HUES6 (cell line): ENCODE data around the gene FAM219B.
"Not testable (repeated sequence)": the region's sequence is repeated elsewhere in the genome, so short reads cannot be mapped to it uniquely, and the experiment has no call there.

Experiments used
- H3K27ac ChIP-seq: 2 replicates; pipeline ENCODE4 v1.7.0; 2013; ENCODE audit warnings: low read depth, mild to moderate bottlenecking, low read length, inconsistent platforms
- H3K27me3 ChIP-seq: 2 replicates; pipeline ENCODE4 v1.6.1; 2013; ENCODE audit warnings: low read length; ENCODE audit not compliant: control insufficient read depth, insufficient read depth
- H3K36me3 ChIP-seq: 2 replicates; pipeline ENCODE4 v1.6.1; 2013; ENCODE audit warnings: low read length; ENCODE audit not compliant: control insufficient read depth, insufficient read depth
- H3K4me1 ChIP-seq: 2 replicates; pipeline ENCODE4 v1.6.1; 2013; ENCODE audit warnings: low read length; ENCODE audit not compliant: control insufficient read depth, insufficient read depth
- H3K4me3 ChIP-seq: 2 replicates; pipeline ENCODE4 v1.5.1; 2013; ENCODE audit warnings: low read depth, low read length
- H3K9ac ChIP-seq: one replicate; pipeline ENCODE4 v1.6.1; 2013; ENCODE audit warnings: mild to moderate bottlenecking, low read length
- H3K9me3 ChIP-seq: 2 replicates; pipeline ENCODE4 v1.6.1; 2013; ENCODE audit warnings: low read depth, low read length; ENCODE audit not compliant: control insufficient read depth, insufficient read depth

The FAM219B gene

GRCh38 chr15:74902295-74903075 is 4.2 kb downstream of the FAM219B start:
- Histone ChIP-seq H3K4me1 (peaks cover 12% of the 10 kb centered on the region), H3K27me3 (no peaks in the 10 kb centered on the region), H3K9me3 (no peaks in the 10 kb centered on the region), H3K27ac (no peak overlapping the region), H3K4me3 (no peak overlapping the region), H3K9ac (no peak overlapping the region), H3K36me3 (peaks cover 70% of the 10 kb centered on the region)

GRCh38 chr15:74901612-74902063 is 5.0 kb downstream of the FAM219B start:
- Histone ChIP-seq H3K27me3 (no peaks in the 10 kb centered on the region), H3K9me3 (no peaks in the 10 kb centered on the region), H3K27ac (no peak overlapping the region), H3K36me3 (peaks cover 79% of the 10 kb centered on the region), H3K4me3 (no peak overlapping the region), H3K4me1 (peaks cover 7% of the 10 kb centered on the region; the same call in 1 of the 2 replicates), H3K9ac (no peak overlapping the region)

- no peaks in the 10 kb centered on the region for H3K27me3 ChIP-seq
- H3K4me1 ChIP-seq, result no peaks in the 10 kb centered on the region; the same call in 1 of the 2 replicates
- H3K27ac ChIP-seq, result no peak overlapping the region
- H3K9ac ChIP-seq, result no peak overlapping the region
- H3K36me3 ChIP-seq, result peaks cover 74% of the 10 kb centered on the region
- no peak overlapping the region for H3K4me3 ChIP-seq
- no peaks in the 10 kb centered on the region for H3K9me3 ChIP-seq
Observed at GRCh38 chr15:74897300-74897701, 9.3 kb downstream of the FAM219B start.

GRCh38 chr15:74896316-74896715 is 10.3 kb downstream of the FAM219B start:
- Histone ChIP-seq H3K27me3 (no peaks in the 10 kb centered on the region), H3K4me1 (no peaks in the 10 kb centered on the region; the same call in 1 of the 2 replicates), H3K9ac (no peak overlapping the region), H3K9me3 (no peaks in the 10 kb centered on the region), H3K36me3 (peaks cover 73% of the 10 kb centered on the region), H3K4me3 (no peak overlapping the region), H3K27ac (no peak overlapping the region)

- Histone ChIP-seq H3K27me3 (no peaks in the 10 kb centered on the region), H3K9ac (no peak overlapping the region), H3K4me3 (no peak overlapping the region), H3K9me3 (no peaks in the 10 kb centered on the region), H3K27ac (no peak overlapping the region), H3K36me3 (peaks cover 70% of the 10 kb centered on the region), H3K4me1 (no peaks in the 10 kb centered on the region)
Observed at GRCh38 chr15:74895830-74896229, 10.8 kb downstream of the FAM219B start.

GRCh38 chr15:74894383-74894782 is 12.3 kb downstream of the FAM219B start:
- not testable (repeated sequence) for H3K9ac ChIP-seq, H3K9me3 ChIP-seq, H3K27ac ChIP-seq, H3K4me1 ChIP-seq, H3K27me3 ChIP-seq, H3K4me3 ChIP-seq
- H3K36me3 ChIP-seq, result peaks cover 56% of the 10 kb centered on the region

- Histone ChIP-seq H3K27ac (no peak overlapping the region), H3K4me1 (peaks cover 5% of the 10 kb centered on the region; the same call in 1 of the 2 replicates)
Observed at GRCh38 chr15:74893627-74894026, 13.0 kb downstream of the FAM219B start.

GRCh38 chr15:74892931-74893330 is 13.7 kb downstream of the FAM219B start:
- H3K27me3 ChIP-seq, result no peaks in the 10 kb centered on the region
- H3K36me3 ChIP-seq, result peaks cover 44% of the 10 kb centered on the region
- H3K4me1 ChIP-seq, result peaks cover 5% of the 10 kb centered on the region; the same call in 1 of the 2 replicates
- no peak overlapping the region for H3K4me3 ChIP-seq
- no peak overlapping the region for H3K9ac ChIP-seq
- no peak overlapping the region for H3K27ac ChIP-seq
- no peaks in the 10 kb centered on the region for H3K9me3 ChIP-seq

More at GRCh38 chr15:74893627-74894026, 13.0 kb downstream of the FAM219B start:
- H3K36me3 ChIP-seq, result peaks cover 48% of the 10 kb centered on the region
- no peaks in the 10 kb centered on the region for H3K27me3 ChIP-seq
- H3K9me3 ChIP-seq, result no peaks in the 10 kb centered on the region
- H3K4me3 ChIP-seq, result no peak overlapping the region
- no peak overlapping the region for H3K9ac ChIP-seq

GRCh38 chr15:74892313-74892712 is 14.3 kb downstream of the FAM219B start:
- no peak overlapping the region for H3K9ac ChIP-seq
- peaks cover 5% of the 10 kb centered on the region; the same call in 1 of the 2 replicates for H3K4me1 ChIP-seq
- no peak overlapping the region for H3K27ac ChIP-seq
- H3K4me3 ChIP-seq, result no peak overlapping the region
- no peaks in the 10 kb centered on the region for H3K27me3 ChIP-seq
- no peaks in the 10 kb centered on the region for H3K9me3 ChIP-seq
- H3K36me3 ChIP-seq, result peaks cover 39% of the 10 kb centered on the region

- H3K36me3 ChIP-seq, result peaks cover 31% of the 10 kb centered on the region
- H3K4me1 ChIP-seq, result peaks cover 5% of the 10 kb centered on the region; the same call in 1 of the 2 replicates
- no peak overlapping the region for H3K9ac ChIP-seq
- H3K9me3 ChIP-seq, result no peaks in the 10 kb centered on the region
- H3K27me3 ChIP-seq, result no peaks in the 10 kb centered on the region
- no peak overlapping the region for H3K27ac ChIP-seq
- no peak overlapping the region for H3K4me3 ChIP-seq
Observed at GRCh38 chr15:74891469-74891868, 15.2 kb downstream of the FAM219B start.

DNA sequence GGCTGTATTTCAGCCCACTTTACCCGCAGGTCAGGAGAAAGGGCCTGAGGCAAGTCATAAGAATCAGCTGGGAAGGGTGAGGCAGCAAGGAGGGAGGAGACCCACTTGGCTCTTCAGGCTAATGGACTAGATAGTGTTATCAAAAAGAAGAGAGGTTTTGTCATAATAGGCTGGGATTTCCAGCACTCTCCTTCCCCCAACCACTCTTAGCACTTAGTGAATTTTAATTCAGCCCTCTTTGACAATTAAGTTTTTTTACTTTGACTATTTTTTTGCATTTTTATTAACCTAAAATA is 16.0 kb downstream of the FAM219B start:
- H3K9ac ChIP-seq, result peak overlapping the region; percentile 88
- no peak overlapping the region for H3K27ac ChIP-seq
- H3K4me3 ChIP-seq, result peak overlapping the region; percentile 79
- H3K9me3 ChIP-seq, result no peaks in the 10 kb centered on the region
- no peaks in the 10 kb centered on the region for H3K27me3 ChIP-seq
- peaks cover 25% of the 10 kb centered on the region for H3K36me3 ChIP-seq
- peaks cover 5% of the 10 kb centered on the region; the same call in 1 of the 2 replicates for H3K4me1 ChIP-seq
